HepG2 (cell line): ENCODE results near the gene MAPK10. TPM values are rescaled to one million over a fixed set of nuclear protein-coding genes. Genes with fewer than 3 reads are reported as not detected.

Source experiments
- ATAC-seq: fragments of 200-7000 bp; cut with Tn5 transposase; 3 replicates; pipeline ENCODE4 v1.9.1; 2020; ENCODE audit warnings: mild to moderate bottlenecking, moderate library complexity
- BruUV-seq: library from RNA; stranded (reverse); fragments of 400-500 nt; replicated peaks from 2 replicates; lab custom pipeline; 2021; lab: Mats Ljungman, UMichigan
- CTCF ChIA-PET: fragments of 300-600 bp; formaldehyde crosslinking; extraction: SDS; loops from one replicate; lab custom pipeline; 2021; ENCODE audit warnings: low total read pairs, inconsistent platforms, low intra/inter-chr PET ratio; lab: Yijun Ruan, JAX
- POLR2A ChIA-PET: fragments of 350-600 bp; sonication (Branson Sonifier 250); formaldehyde crosslinking; loops from one replicate; lab custom pipeline; 2020; ENCODE audit warnings: antibody characterized with exemption, inconsistent platforms; lab: Yijun Ruan, JAX
- DNase-seq: peaks from one replicate; pipeline ENCODE4 v3.0.0-alpha.2; 2015; ENCODE audit warnings: low spot score
- FAIRE-seq: peaks from 3 replicates; lab custom pipeline; 2011; peaks lifted over from hg19 to GRCh38; lab: Jason Lieb, UNC
- H2AFZ ChIP-seq: one replicate; pipeline ENCODE4 v1.6.1; 2011; ENCODE audit warnings: low read length, inconsistent platforms
- H3K27ac ChIP-seq: fragments of 300-600 bp; 3 replicates; pipeline ENCODE4 v1.8.0; 2011; ENCODE audit warnings: mixed run types, mild to moderate bottlenecking, mixed read lengths, low read length, inconsistent platforms; ENCODE audit not compliant: insufficient read depth; ENCODE audit errors: extremely low read length
- H3K27me3 ChIP-seq, 2 experiments: fragments of 200-600 bp in 1 of 2; 2 replicates in 1 of 2; 3 replicates in 1 of 2; pipeline versions ENCODE4 v1.6.0 to v1.8.0; 2011; ENCODE audit warnings: low read length in 2 of 2, mild to moderate bottlenecking in 2 of 2, moderate library complexity in 2 of 2, inconsistent platforms in 1 of 2; ENCODE audit not compliant: insufficient read depth in 2 of 2, control insufficient read depth in 1 of 2
- H3K36me3 ChIP-seq, 2 experiments: fragments of 200-600 bp in 1 of 2; replicated peaks in 1 of 2; 2 replicates in 1 of 2; 3 replicates in 1 of 2; pipeline versions ENCODE4 v1.5.1 to v1.8.0; 2011; ENCODE audit warnings: low read length in 2 of 2, inconsistent platforms in 1 of 2; ENCODE audit not compliant: insufficient read depth in 2 of 2, control insufficient read depth in 1 of 2
- H3K4me1 ChIP-seq: 2 replicates; pipeline ENCODE4 v1.5.1; 2012; ENCODE audit warnings: low read length, inconsistent platforms; ENCODE audit not compliant: insufficient read depth
- H3K4me2 ChIP-seq: 2 replicates; pipeline ENCODE4 v1.6.0; 2011; ENCODE audit warnings: low read depth, low read length, inconsistent platforms
- H3K4me3 ChIP-seq, 3 experiments: fragments of 200-600 bp in 1 of 3; sonication (generic), shearing (Covaris generic) in 1 of 3; replicated peaks in 1 of 3; 2 replicates each; pipeline ENCODE4 v1.5.1; 2011 to 2016; ENCODE audit warnings: low read length in 3 of 3, inconsistent platforms in 2 of 3, low read depth in 2 of 3, mild to moderate bottlenecking in 2 of 3, control low read depth in 1 of 3, mixed read lengths in 1 of 3; ENCODE audit not compliant: insufficient read depth in 1 of 3
- H3K79me2 ChIP-seq: one replicate; pipeline ENCODE4 v1.6.1; 2011; ENCODE audit warnings: low read length, inconsistent platforms; ENCODE audit not compliant: insufficient read depth
- H3K9ac ChIP-seq: 2 replicates; pipeline ENCODE4 v1.6.0; 2011; ENCODE audit warnings: mild to moderate bottlenecking, low read depth, low read length, inconsistent platforms; ENCODE audit not compliant: insufficient read depth
- H3K9me3 ChIP-seq: 2 replicates; pipeline ENCODE4 v1.5.1; 2012; ENCODE audit warnings: mild to moderate bottlenecking, low read length
- H4K20me1 ChIP-seq: 2 replicates; pipeline ENCODE4 v1.6.0; 2011; ENCODE audit warnings: inconsistent platforms, mild to moderate bottlenecking, low read length, moderate library complexity; ENCODE audit not compliant: insufficient read depth
- CHD4 ChIP-seq: fragments of 200-600 bp; sonication (generic); IDR thresholded peaks from 2 replicates; pipeline ENCODE4 v1.7.0; 2017; ENCODE audit warnings: mild to moderate bottlenecking, low read length, borderline replicate concordance
- FOXC1 ChIP-seq: sonication (generic); formaldehyde crosslinking; IDR thresholded peaks from 2 replicates; pipeline ENCODE4 v1.8.0; 2022; ENCODE audit warnings: mild to moderate bottlenecking, missing genetic modification reagents, borderline replicate concordance
- NR1H2 ChIP-seq: sonication (generic); formaldehyde crosslinking; IDR thresholded peaks from 2 replicates; pipeline ENCODE4 v1.8.1; 2022; ENCODE audit warnings: low read depth, missing genetic modification reagents, borderline replicate concordance
- RBAK ChIP-seq: sonication (generic); formaldehyde crosslinking; IDR thresholded peaks from 2 replicates; pipeline ENCODE4 v1.5.1; 2020; ENCODE audit warnings: mild to moderate bottlenecking, missing genetic modification reagents
- SRSF9 ChIP-seq: fragments of 200-400 bp; formaldehyde crosslinking; IDR thresholded peaks from 2 replicates; pipeline ENCODE4 v1.6.1; 2018; ENCODE audit warnings: borderline replicate concordance, mild to moderate bottlenecking, low read depth, low read length; ENCODE audit not compliant: insufficient read depth, poor library complexity, severe bottlenecking
- TCF7L2 ChIP-seq: IDR thresholded peaks from 2 replicates; pipeline ENCODE4 v1.6.1; 2011; ENCODE audit warnings: mild to moderate bottlenecking, low read depth, low read length, moderate library complexity
- ZNF496 ChIP-seq: sonication (generic); formaldehyde crosslinking; IDR thresholded peaks from 2 replicates; pipeline ENCODE4 v1.8.1; 2023; ENCODE audit warnings: mild to moderate bottlenecking, moderate library complexity, missing genetic modification reagents; ENCODE audit not compliant: insufficient replicate concordance
- WGBS: methylation state at CpG from one replicate; pipeline ENCODE4 v1.1.6; 2017; ENCODE audit warnings: low lambda C conversion rate; 5-methylcytosine and 5-hydroxymethylcytosine counted together
- in situ Hi-C: cut with HindIII; loops from 2 replicates; pipeline ENCODE4 v1.10.0; 2017; ENCODE audit warnings: low pct_unique_long_range_greater_than_20kb; ENCODE audit not compliant: extremely low pct_ligation_motif_present
- intact Hi-C: fragments of 100-400 bp; cut with micrococcal nuclease; formaldehyde crosslinking; loops from one replicate; pipeline ENCODE4 v1.10.0; 2022; ENCODE audit not compliant: unreplicated experiment
- polyA plus RNA-seq, 8 experiments: library from polyadenylated mRNA; depleted of rRNA in 3 of 8; stranded (reverse) in 7 of 8; unstranded in 1 of 8; fragments of >200 nt; fragmentation: Illumina TruSeq in 4 of 8; extraction: Trizol in 4 of 8; gene quantifications; 2 replicates each; pipeline versions ENCODE4 v1.2.1 to v1.2.3, GENCODE V29; 2011 to 2016; ENCODE audit warnings: low read depth in 4 of 8, missing spikeins in 1 of 8, mixed read lengths in 1 of 8; ENCODE audit not compliant: insufficient read depth in 1 of 8
- total RNA-seq, 5 experiments: library from RNA; depleted of rRNA; stranded (reverse); fragments of >200 nt; fragmentation: Illumina TruSeq; extraction: Trizol; gene quantifications; 2 replicates each; pipeline ENCODE4 v1.2.3, GENCODE V29; 2016; ENCODE audit warnings: low read depth in 1 of 5
- TF ChIP-seq, protein P1 (sequence below): sonication (generic); formaldehyde crosslinking; IDR thresholded peaks from 2 replicates; pipeline ENCODE4 v1.5.0; 2020; ENCODE audit warnings: missing genetic modification reagents
- TF ChIP-seq, protein P2 (sequence below): sonication (generic); formaldehyde crosslinking; conservative IDR thresholded peaks from 2 replicates; pipeline ENCODE4 v1.5.0; 2020; ENCODE audit warnings: missing genetic modification reagents

Gene MAPK10
- total and polyA plus RNA-seq, 2 of the 13 experiments (the other 11 are each of a cell fraction or from before 2014, with no cell fraction given) = not detected

DNA sequence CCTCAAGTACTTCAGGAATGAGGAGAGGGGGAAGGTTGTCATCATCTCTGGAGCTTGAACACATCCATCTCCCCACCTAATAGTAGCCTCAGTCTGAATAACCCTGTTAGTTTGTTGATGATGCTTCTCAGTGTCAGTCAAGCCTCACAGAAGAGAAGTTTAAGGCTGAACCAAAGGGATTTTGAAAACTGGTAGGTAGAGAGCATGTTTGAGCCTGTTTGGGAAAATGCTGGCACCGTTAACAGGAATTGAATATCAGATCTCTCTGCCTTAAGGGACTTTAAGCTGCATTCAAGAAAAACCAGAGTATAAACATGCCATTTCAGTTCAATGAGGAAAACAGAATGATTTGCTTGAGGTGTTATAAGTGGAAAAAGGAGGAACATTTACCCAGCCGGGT lies 73.1 kb downstream of the MAPK10 start (continued):
- TF ChIP-seq, protein P1, sequence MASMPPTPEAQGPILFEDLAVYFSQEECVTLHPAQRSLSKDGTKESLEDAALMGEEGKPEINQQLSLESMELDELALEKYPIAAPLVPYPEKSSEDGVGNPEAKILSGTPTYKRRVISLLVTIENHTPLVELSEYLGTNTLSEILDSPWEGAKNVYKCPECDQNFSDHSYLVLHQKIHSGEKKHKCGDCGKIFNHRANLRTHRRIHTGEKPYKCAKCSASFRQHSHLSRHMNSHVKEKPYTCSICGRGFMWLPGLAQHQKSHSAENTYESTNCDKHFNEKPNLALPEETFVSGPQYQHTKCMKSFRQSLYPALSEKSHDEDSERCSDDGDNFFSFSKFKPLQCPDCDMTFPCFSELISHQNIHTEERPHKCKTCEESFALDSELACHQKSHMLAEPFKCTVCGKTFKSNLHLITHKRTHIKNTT (CRISPR knock-in tag) = no peak
- TF ChIP-seq, protein P2, sequence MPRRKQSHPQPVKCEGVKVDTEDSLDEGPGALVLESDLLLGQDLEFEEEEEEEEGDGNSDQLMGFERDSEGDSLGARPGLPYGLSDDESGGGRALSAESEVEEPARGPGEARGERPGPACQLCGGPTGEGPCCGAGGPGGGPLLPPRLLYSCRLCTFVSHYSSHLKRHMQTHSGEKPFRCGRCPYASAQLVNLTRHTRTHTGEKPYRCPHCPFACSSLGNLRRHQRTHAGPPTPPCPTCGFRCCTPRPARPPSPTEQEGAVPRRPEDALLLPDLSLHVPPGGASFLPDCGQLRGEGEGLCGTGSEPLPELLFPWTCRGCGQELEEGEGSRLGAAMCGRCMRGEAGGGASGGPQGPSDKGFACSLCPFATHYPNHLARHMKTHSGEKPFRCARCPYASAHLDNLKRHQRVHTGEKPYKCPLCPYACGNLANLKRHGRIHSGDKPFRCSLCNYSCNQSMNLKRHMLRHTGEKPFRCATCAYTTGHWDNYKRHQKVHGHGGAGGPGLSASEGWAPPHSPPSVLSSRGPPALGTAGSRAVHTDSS (CRISPR knock-in tag) = no peak
- TF ChIP-seq TCF7L2 (no peak), FOXC1 (CRISPR knock-in tag) (no peak), NR1H2 (no peak), RBAK (CRISPR knock-in tag) (no peak), SRSF9 (no peak)

DNA sequence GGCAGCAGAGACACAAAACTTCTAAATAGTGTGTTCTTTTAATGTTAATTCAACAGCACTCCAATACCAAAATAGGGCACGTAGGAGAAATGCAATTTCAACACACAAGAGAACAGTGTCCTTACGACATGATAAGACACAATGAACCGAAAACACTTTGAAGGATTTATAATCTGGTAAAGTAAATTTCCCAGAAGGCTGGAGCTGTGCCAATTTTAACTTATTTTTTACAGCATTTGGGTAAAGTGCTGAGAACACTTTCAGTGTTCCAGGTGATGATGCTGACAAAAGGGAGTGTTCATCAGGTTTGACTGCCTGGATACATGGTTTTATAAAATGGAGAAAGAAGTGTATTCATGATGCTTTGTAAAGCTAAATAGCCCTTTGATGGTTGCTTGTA lies 76.5 kb downstream of the MAPK10 start:
- no peaks in the 10 kb centered on the region for H4K20me1 ChIP-seq
- DNase-seq (no peak), FAIRE-seq (no peak)
- no peak overlapping the region for H2AFZ ChIP-seq
- in situ Hi-C loops = no loop called here
- no TSS peak for BruUV-seq
- no peak overlapping the region for H3K4me3 ChIP-seq
- no peaks in the 10 kb centered on the region for H3K36me3 ChIP-seq
- POLR2A ChIA-PET = no interaction called here
- H3K79me2 ChIP-seq = no peaks in the 10 kb centered on the region
- TF ChIP-seq CHD4 = no peak
- TF ChIP-seq ZNF496 (CRISPR knock-in tag) = no peak
- TF ChIP-seq, all 625 proteins: peak for 0
- WGBS = 1% methylated on average over 3 of the region's 3 CpGs
- Histone ChIP-seq H3K9me3 (no peaks in the 10 kb centered on the region), H3K9ac (no peak overlapping the region), H3K27me3 (no peaks in the 10 kb centered on the region; a peak in 1 of 5 replicates), H3K4me2 (no peak overlapping the region), H3K27ac (no peak overlapping the region), H3K4me1 (no peaks in the 10 kb centered on the region)
- intact Hi-C loops = no loop called here
- no peak for ATAC-seq
- CTCF ChIA-PET = no interaction called here
